ENCODE results near the gene TADA1. TPM values are rescaled to one million over a fixed set of nuclear protein-coding genes. Genes with fewer than 3 reads are reported as not detected.

The TADA1 gene
- polyA plus RNA-seq, 1 of the 3 experiments (the other 2 are of a cell fraction) = 9.3 TPM

GRCh38 chr1:166857995-166858394 lies 18.1 kb downstream of the TADA1 start:
- Histone ChIP-seq H3K9me3 (no peaks in the 10 kb centered on the region), H3K36me3 (replicated peaks in 1 of 2; ENCODE audit: control insufficient read depth in 1 of 2, insufficient read depth in 2 of 2, low read length in 1 of 2) (peaks cover 68 to 88% of the 10 kb centered on the region in 2 experiments), H3K27me3 (ENCODE audit: insufficient read depth) (no peaks in the 10 kb centered on the region), H3F3A (replicated peaks; ENCODE audit: insufficient read depth) (peaks cover 10% of the 10 kb centered on the region), H3K79me2 (ENCODE audit: insufficient read depth) (0 out of 2 replicates have a peak, but pooled peaks cover 7% of the 10 kb centered on the region), H3K4me2 (no peak overlapping the region), H3K4me1 (ENCODE audit: control insufficient read depth in 1 of 2, insufficient read depth in 2 of 2, low read depth in 1 of 2, low read length in 1 of 2) (no peaks in the 10 kb centered on the region; a peak in 1 of 4 replicates), H3K4me3 (ENCODE audit: low read depth in 2 of 2, low read length in 1 of 2) (no peak overlapping the region), H3K9ac (no peak overlapping the region), H3K9me2 (no peaks in the 10 kb centered on the region), H3K27ac (ENCODE audit: low read depth in 2 of 2, low read length in 1 of 2) (no peak overlapping the region), H2AFZ (ENCODE audit: low read depth) (no peak overlapping the region), H4K20me1 (ENCODE audit: insufficient read depth) (no peaks in the 10 kb centered on the region; the same call in 1 of the 2 replicates)
- ChIA-PET CTCF (interaction anchor here (0.6 to 1.1 kb wide), 4 partner anchors 52 to 1444 kb away, joined by 3 read pairs; no protein-coding TSS in a partner anchor), POLR2A (no interaction called here)
- TF ChIP-seq USF1 (IDR thresholded peaks at IDR 0.05; ENCODE audit: borderline replicate concordance, low read depth) (no peak), TAF1 (IDR thresholded peaks at IDR 0.05; ENCODE audit: borderline replicate concordance, low read depth, low read length) (no peak), GABPA (IDR thresholded peaks at IDR 0.05; ENCODE audit: low read depth) (no peak), RXRA (IDR thresholded peaks at IDR 0.05; ENCODE audit: borderline replicate concordance, low read depth) (no peak), YY1 (IDR thresholded peaks at IDR 0.05; ENCODE audit: low read depth) (no peak), CHD2 (IDR thresholded peaks at IDR 0.05; ENCODE audit: low read length, partially characterized antibody) (no peak), FOXJ3 (CRISPR knock-in tag; IDR thresholded peaks at IDR 0.05) (no peak), USF2 (IDR thresholded peaks at IDR 0.05; ENCODE audit: borderline replicate concordance, low read depth, low read length) (no peak), PBX3 (IDR thresholded peaks at IDR 0.05) (no peak), POLR2AphosphoS5 (IDR thresholded peaks at IDR 0.05; ENCODE audit: low read depth, low read length) (no peak)
- TF ChIP-seq, protein P1, sequence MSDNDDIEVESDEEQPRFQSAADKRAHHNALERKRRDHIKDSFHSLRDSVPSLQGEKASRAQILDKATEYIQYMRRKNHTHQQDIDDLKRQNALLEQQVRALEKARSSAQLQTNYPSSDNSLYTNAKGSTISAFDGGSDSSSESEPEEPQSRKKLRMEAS (IDR thresholded peaks at IDR 0.05; ENCODE audit: low read depth) = no peak
- WGBS (ENCODE audit: low lambda C conversion rate) = 98% methylated on average over 3 of the region's 3 CpGs
- no peak for DNase-seq

DNA sequence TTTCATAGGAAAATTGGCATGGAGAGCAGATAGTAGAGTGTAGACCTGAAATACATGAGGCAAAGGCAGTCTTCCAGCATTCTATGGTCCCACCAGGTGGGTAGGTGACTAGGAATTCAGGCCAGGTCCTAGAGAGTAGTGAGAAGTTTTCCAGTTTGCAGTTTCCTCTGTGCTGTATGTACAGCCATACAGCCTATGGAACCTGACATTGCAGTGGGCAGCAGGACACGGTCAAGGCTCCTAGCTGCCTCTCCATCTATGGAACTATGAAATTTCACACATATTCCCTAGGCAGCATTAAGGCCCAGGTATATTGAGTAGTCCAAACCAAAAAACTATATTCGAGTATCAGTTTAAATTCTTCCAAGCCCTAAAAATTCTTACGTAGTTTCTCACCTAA lies 20.5 kb downstream of the TADA1 start:
- no peak for TF ChIP-seq USF1 (IDR thresholded peaks at IDR 0.05; ENCODE audit: borderline replicate concordance, low read depth)
- no peak for TF ChIP-seq FOXM1 (IDR thresholded peaks at IDR 0.05; ENCODE audit: low read depth)
- no peak for TF ChIP-seq POLR2AphosphoS5 (IDR thresholded peaks at IDR 0.05; ENCODE audit: low read depth, low read length)
- no peak for TF ChIP-seq YY1 (IDR thresholded peaks at IDR 0.05; ENCODE audit: low read depth)
- TF ChIP-seq MEF2A (IDR thresholded peaks at IDR 0.05; ENCODE audit: borderline replicate concordance, low read depth) = no peak
- no peak for TF ChIP-seq SIN3A (IDR thresholded peaks at IDR 0.05; ENCODE audit: borderline replicate concordance, low read depth, low read length)
- TF ChIP-seq EZH2phosphoT487 (IDR thresholded peaks at IDR 0.05; ENCODE audit: borderline replicate concordance, low read depth) = no peak
- Histone ChIP-seq H3K79me2 (ENCODE audit: insufficient read depth) (peaks cover 9% of the 10 kb centered on the region; the same call in 1 of the 2 replicates), H3K4me3 (ENCODE audit: low read depth in 2 of 2, low read length in 1 of 2) (no peak overlapping the region), H3K27me3 (ENCODE audit: insufficient read depth) (no peaks in the 10 kb centered on the region), H2AFZ (ENCODE audit: low read depth) (no peak overlapping the region), H4K20me1 (ENCODE audit: insufficient read depth) (peaks cover 7% of the 10 kb centered on the region; the same call in 1 of the 2 replicates), H3K9me2 (no peaks in the 10 kb centered on the region), H3K9me3 (no peaks in the 10 kb centered on the region), H3K36me3 (replicated peaks in 1 of 2; ENCODE audit: control insufficient read depth in 1 of 2, insufficient read depth in 2 of 2, low read length in 1 of 2) (peaks cover 66 to 92% of the 10 kb centered on the region in 2 experiments), H3K4me1 (ENCODE audit: control insufficient read depth in 1 of 2, insufficient read depth in 2 of 2, low read depth in 1 of 2, low read length in 1 of 2) (no peaks in the 10 kb centered on the region; a peak in 1 of 4 replicates), H3F3A (replicated peaks; ENCODE audit: insufficient read depth) (peaks cover 13% of the 10 kb centered on the region), H3K27ac (ENCODE audit: low read depth in 2 of 2, low read length in 1 of 2) (no peak overlapping the region), H3K4me2 (no peak overlapping the region), H3K9ac (no peak overlapping the region)
- no peak for DNase-seq
- 93% methylated on average over 3 of the region's 3 CpGs for WGBS (ENCODE audit: low lambda C conversion rate)
- ChIA-PET POLR2A (interaction anchor here (1.9 kb wide), 1 partner anchor 15 kb away, joined by 4 read pairs; no protein-coding TSS in a partner anchor), CTCF (interaction anchor here (1.0 to 1.7 kb wide), 2 partner anchors 29 to 41 kb away, joined by 3 to 4 read pairs; no protein-coding TSS in a partner anchor)

Measured in SK-N-SH (cell line).